HG03108 (cell line): ENCODE results near the gene GPR162.
A peak's percentile ranks its signal among the peaks of the same experiment; 100 is the strongest.

ENCODE experiments used
- ATAC-seq: cut with Tn5 transposase; IDR thresholded peaks from one replicate; pipeline ENCODE4 v1.9.1; 2021; ENCODE audit warnings: moderate library complexity; ENCODE audit not compliant: unreplicated experiment

The GPR162 gene, protein sequence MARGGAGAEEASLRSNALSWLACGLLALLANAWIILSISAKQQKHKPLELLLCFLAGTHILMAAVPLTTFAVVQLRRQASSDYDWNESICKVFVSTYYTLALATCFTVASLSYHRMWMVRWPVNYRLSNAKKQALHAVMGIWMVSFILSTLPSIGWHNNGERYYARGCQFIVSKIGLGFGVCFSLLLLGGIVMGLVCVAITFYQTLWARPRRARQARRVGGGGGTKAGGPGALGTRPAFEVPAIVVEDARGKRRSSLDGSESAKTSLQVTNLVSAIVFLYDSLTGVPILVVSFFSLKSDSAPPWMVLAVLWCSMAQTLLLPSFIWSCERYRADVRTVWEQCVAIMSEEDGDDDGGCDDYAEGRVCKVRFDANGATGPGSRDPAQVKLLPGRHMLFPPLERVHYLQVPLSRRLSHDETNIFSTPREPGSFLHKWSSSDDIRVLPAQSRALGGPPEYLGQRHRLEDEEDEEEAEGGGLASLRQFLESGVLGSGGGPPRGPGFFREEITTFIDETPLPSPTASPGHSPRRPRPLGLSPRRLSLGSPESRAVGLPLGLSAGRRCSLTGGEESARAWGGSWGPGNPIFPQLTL

DNA sequence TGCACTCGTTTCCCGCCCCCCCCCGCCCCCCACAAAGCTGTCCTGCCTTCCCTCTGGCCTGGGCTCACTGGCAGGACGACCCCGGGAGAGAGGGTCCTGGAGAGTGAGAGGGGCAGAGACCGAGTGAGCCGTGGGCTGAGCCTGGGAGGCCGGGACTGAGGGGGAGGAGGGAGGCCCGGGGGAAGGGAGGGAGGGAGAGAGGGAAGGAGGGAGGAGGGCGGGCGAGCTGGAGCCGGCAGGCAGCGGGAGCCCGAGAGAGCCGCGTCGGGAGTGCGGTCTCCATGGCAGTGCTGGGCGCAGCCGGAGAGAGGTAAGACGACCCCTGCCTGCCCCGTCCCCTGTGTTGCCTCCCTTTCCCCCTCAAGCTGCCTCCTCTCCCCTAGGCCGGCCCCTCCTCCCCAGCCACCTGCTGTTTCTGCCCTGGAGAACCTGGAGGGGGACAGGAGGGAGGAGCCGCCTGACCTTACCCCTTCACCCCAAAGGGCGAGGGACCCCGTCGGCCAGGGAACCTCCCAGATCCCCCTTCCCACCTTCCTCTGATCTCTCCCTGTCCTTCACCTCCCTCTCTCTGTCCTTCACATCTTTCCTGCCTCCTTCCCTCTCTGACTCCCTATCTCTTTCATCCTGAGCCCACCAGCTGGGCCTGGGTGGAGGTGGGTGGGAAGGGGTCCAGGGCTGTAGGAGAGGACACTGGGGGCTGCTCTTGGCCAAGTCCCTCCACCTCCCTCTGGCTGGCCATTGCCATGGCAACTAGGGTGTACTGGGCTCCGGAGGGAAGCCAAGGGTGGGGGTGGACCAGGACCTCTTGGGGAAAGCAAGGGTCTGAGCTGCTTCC, at the start of gene GPR162:
Gene GPR162 (plus strand): TSS at position 231 of the 835 bp plus-strand sequence. CDS start 2,078 bp downstream, outside the sequence.
- ATAC-seq = no peak

DNA sequence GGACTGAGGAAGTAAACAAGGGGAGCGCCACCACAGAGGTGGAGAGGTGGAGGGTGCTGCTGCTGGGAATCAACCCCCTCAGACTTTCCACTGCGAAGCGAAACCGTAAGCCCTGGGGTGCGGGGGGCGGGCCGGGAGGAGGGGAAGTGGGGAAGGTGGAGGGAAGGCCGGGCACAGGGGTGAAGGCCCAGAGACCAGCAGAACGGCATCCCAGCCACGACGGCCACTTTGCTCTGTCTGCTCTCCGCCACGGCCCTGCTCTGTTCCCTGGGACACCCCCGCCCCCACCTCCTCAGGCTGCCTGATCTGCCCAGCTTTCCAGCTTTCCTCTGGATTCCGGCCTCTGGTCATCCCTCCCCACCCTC, 49.3 kb upstream of the GPR162 start, which contains the start of gene LAG3:
Gene LAG3 (plus strand): TSS at position 190 of the 365 bp plus-strand sequence. CDS start 333 bp downstream, outside the sequence.
- ATAC-seq = no peak

DNA sequence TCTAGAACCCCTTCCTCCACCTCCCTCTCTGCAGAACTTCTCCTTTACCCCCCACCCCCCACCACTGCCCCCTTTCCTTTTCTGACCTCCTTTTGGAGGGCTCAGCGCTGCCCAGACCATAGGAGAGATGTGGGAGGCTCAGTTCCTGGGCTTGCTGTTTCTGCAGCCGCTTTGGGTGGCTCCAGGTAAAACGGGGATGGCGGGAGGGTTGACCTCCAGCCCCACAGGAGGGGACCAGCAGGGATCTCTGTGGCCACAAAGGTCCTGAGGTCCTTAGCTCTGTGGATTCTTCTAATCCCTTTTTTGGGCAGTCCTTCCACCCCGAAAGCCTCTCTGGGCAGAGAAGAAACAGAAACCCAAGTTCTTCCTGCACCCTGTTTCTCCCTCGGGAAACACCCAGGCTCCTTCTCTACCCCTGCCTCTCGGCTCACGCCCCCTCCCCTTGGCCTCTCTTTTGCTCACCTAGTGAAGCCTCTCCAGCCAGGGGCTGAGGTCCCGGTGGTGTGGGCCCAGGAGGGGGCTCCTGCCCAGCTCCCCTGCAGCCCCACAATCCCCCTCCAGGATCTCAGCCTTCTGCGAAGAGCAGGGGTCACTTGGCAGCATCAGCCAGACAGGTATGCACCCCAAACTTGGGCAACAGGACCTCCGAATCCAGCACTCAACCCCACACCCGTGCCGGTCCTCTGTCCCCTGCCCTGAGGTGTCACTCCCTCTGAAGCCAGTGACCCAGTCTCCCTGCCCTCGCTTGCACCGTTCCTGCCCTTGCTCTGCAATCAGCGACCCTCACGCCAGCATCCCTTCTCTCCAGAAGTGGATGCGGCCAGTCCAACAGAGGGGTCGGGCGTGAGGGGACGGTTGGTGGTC, 48.7 kb upstream of the GPR162 start:
- ATAC-seq = no peak

DNA sequence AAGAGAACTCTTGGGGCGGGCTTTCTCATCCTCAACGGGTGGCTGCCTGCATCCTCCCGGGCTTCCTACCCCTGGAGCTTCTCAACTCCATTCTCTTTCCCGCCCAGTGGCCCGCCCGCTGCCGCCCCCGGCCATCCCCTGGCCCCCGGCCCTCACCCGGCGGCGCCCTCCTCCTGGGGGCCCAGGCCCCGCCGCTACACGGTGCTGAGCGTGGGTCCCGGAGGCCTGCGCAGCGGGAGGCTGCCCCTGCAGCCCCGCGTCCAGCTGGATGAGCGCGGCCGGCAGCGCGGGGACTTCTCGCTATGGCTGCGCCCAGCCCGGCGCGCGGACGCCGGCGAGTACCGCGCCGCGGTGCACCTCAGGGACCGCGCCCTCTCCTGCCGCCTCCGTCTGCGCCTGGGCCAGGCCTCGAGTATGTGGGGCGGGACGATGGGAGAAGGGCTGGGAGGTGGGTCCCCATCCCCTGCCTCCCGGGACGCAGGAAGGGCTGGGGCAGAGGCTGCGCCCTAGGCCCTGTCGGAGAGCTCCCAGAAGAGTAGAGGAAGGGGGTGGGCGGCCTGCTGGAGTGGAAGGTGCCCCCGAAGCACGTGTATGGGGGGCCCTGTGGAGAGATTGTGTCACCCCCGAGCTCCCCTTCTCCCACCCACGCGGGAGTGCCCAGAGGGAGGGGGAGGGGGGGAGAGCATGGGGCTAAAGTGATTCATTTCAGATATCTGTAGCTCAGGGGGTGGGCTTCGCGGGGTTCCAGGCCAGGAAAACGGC, 47.9 kb upstream of the GPR162 start:
- ATAC-seq = no peak

DNA sequence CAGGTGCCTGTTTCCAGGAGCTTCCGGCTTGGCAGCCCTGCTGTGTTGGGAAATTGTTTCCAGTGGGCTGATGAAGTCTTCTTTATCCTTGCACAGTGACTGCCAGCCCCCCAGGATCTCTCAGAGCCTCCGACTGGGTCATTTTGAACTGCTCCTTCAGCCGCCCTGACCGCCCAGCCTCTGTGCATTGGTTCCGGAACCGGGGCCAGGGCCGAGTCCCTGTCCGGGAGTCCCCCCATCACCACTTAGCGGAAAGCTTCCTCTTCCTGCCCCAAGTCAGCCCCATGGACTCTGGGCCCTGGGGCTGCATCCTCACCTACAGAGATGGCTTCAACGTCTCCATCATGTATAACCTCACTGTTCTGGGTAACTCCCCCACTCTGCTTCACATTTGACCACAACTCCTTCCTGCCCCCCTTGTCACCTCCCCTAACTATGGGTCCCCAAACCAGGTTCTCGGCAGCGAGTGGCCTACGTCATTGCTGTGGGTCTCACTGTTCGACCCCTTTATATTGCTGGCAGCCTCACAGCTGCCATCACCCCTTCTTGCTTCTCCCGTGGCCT, 47.0 kb upstream of the GPR162 start:
- no peak for ATAC-seq

DNA sequence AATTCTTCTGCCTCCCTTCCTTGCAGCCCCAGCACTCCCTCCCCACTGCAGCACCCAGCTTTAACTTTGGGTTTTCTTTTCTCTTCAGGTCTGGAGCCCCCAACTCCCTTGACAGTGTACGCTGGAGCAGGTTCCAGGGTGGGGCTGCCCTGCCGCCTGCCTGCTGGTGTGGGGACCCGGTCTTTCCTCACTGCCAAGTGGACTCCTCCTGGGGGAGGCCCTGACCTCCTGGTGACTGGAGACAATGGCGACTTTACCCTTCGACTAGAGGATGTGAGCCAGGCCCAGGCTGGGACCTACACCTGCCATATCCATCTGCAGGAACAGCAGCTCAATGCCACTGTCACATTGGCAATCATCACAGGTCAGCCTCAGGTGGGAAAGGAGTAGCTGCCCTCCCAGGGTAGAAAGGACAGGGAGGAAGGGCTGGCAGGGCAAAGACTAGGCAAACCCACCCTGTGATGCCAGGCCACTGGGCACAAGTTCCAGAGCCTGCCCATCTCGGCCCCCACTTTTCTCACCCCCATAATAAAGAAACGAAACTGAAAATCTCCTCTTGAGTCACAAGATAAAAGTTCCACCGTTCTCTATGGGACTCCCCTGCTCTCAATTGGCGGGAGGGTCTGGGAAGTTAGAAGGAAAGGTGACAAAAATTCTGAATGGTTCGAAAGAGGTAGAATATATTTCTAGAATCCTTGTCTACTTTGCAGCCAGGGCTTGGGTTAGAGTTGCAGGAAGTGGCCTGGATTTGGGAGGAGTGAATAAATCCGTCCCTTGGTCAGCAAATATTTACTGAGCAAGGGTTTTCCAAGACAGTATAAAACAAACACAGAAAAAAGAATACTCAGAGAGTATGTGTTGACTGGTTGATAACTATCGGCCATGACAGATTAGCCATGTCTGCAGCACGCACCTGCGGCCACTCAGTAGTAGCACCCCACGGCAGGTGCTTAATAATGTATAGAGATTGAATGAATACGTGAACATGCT, 46.1 kb upstream of the GPR162 start:
- ATAC-seq = no peak

DNA sequence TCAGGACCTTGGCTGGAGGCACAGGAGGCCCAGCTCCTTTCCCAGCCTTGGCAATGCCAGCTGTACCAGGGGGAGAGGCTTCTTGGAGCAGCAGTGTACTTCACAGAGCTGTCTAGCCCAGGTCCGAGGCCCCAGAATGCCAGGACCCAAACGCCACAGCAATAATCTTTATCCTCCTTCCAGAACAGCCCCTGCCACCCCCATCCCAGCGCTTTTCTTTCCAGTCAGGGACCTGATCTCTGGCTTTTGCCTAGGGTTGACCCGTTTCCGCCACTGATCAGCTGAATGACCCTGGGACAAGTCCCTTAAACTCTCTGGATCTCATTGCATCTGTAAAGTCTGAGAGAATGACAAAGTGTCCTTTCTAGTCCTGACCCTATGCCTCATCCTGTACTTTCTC, 44.2 kb upstream of the GPR162 start:
- ATAC-seq = no peak

DNA sequence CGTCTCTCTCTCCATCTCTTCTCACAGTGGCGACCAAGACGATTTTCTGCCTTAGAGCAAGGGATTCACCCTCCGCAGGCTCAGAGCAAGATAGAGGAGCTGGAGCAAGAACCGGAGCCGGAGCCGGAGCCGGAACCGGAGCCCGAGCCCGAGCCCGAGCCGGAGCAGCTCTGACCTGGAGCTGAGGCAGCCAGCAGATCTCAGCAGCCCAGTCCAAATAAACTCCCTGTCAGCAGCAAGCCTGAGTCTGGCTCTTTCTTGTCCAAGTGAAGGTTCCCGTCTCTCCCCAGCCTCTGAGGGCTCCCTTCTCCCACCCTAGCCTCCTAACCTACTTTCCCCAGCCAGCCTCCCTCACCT, 43.4 kb upstream of the GPR162 start:
- no peak for ATAC-seq

DNA sequence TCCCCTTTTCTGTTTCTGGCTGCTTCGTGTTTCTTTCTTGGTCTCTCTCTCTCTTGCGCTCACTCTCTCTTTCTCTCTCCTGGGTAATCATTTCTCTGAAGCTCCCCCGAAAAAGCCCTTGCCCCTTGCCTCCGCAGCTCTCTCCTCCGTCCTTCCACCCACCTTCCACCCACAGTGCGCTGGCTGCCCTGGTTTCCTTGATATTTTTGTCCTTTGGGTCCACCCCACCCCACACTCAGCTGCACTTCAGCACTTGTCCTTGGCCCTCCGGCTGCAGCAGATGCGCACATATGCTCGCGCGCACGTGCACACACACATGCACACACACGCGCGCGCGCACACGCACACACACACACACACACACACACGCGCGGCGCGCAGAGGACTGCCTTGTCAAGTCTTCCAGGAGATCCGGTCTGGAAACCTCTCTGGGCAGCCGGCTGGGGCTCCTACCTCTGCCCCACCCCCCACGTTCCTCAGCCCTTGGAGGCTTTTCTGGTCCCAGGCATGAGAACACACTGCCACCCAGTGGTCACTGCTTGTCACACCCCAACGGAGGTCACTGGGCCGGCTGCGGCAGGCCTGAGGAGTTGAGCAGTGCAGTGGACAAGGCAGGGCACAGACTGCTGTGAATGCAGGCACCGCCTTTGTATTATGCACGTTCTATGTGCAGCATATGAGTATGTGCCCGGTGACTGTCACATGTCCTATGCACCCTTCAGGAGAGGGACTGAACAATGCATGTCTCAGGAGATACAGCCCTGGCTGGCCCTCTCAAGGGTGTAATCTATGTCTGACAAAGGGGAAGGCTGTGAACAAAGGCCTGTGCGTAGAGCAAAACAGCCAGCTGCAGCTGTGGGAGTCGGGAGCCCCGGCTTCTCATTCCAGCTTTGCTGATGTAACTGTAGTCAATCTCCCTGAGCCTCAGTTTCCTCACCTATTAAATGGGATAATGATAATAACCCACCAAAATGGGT, 42.8 kb upstream of the GPR162 start:
- ATAC-seq = peak; percentile 83

DNA sequence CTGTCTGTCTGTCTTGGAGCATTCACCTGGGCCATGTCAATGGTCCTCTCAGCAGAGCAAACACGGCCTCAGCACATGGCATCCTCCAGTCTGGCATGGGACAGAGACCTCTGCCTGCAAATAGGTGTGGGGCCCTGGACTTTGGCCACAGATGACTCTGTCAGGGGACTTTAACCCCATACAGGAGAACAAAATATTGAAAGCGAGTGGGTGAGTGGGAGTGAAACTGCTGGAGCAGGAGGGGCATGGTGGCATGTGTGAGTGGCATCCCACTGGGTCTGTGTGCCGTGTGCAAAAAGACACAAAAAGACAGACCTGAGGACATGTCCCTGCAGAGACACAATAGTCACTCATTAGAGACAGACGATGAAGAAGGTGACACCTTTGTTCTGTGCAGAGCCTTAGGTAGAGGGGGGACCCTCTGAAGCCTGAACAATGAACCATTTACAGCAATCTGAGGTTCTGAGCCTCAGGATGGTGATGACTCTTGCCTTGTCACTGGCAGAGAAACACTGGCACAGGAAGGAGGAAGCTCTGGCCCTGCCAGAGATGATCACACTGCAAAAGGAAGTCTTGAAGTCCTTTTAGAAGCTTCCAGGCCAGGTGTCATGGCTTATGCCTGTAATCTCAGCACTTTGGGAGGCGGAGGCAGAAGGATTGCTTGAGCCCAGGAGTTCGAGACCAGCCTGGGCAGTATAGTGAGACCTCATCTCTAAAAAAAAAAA, 41.8 kb upstream of the GPR162 start:
- no peak for ATAC-seq

DNA sequence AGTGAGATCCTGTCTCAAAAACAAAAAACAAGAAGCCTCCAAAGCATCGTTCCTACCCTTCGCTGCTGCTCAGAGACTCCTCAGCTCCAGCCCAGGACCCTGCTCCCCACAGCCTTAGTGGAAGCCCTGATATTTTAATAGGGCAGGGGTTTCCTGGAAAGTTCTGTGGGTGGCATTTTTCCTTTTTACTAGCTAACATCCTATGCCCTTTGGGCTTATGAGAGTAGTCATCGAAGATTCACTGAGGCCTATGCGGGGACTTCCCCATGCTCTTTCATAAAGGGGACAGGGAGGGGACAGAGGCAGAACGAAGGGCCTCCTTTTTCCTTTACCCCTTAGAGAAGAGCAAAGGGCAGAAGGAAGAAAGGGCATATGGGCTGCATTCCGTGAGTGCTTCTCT, 41.0 kb upstream of the GPR162 start:
- no peak for ATAC-seq

DNA sequence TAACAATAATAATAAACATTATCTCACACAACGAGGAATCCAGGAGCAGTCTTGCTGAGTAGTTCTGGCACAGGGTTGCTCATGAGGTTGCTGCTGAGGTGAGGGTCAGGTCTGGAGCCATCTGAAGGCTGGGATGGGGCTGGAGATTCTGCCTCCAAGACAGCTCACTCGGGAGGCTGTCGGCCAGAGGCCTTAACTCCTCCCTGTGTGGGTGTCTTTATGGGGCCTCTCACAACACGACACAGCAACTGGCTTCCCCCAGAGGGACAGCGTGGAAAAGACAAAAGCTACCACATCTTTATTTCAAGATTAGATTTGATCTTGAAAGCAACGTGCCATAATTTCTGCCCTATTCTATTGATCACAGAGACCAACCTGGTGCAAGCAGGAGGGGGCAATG, 39.5 kb upstream of the GPR162 start:
- no peak for ATAC-seq

DNA sequence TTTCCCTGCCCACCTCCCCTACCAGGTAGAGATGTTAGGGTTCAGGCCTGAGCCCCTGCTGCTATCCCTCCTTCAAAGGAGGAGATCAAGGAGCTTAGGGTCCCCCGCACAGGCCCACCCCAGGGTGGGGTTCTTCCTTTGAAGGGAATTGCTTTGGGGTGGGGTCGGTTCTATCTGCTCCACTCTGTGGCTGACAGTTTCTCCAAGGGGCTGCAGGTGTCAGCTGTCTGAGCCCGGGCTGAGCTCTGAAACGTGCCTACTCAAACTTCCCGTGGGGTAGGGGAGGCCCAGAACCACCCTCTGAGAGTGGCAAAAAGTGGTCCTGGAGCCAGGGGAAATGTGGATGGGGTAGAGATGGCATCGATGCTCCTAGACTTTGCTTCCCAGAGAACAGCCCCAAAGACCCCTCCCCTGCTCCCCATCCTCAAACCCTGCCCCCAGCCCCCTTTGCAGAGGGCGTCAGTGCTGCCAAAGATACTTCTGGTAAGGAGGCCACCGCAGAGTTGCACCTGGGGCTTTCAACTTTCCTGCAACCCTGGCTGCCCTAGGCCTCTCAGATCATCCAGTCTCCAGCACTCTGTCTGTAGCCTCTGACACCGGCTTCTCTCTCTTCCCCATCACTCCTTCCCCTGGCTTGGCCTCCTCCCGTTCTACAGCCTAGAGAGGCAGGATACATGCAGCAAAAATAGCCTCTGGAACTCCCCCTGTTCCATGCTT, 38.6 kb upstream of the GPR162 start:
- ATAC-seq = no peak

DNA sequence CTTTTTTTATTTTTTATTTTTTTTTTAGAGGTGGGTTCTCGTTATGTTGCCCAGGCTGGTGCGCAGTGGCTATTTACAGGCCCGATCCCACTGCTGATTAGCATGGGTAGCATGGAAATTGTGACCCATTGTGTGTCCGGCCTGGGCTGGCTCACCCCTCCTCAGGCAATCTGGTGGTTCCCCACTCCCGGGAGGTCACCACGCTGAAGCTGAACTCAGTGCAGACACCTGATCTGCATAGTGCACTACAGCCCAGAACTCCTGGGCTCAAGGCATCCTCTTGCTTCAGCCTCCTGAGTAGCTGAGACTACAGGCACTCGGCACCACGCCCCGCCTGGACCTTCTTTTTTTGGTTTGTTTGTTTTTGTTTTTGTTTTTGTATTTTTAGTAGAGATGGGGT, 37.8 kb upstream of the GPR162 start:
- no peak for ATAC-seq

DNA sequence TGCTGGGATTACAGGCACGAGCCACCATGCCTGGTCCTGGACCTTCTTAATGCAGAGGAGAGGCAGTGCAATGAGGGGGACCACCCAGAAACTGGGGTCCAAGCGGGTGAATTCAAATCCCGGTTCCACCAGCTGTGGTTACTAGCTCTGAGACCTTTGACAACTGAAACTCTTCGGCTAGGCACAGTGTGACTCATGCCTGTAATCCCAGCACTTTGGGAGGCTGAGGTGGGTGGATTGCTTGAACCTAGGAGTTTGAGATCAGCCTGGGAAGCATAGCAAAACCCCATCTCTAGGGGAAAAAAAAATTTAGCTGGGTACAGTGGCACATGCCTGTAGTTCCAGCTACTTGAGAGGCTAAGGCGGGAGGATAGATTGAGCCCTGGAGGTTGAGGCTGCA, 37.3 kb upstream of the GPR162 start:
- ATAC-seq = no peak

DNA sequence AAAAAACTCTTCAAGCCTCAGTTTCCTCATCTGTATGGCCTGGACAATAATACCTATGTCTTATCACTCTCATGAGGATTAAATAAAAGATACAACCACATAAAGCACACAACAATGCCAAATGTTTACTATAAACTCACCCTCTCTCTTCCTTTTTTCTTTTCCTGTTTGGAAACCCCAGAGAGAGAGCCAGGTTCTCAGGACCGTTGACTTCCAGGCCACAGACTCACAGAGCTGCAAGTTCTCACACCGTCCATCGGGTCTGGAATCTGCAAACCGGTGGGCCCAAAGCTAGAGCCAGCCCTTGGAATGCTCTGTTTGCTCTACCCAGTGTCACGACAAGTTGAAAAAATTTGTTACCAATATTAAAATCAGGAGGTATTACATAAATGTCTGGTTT, 36.9 kb upstream of the GPR162 start:
- ATAC-seq = no peak
